ENCODE results near the gene SPACDR.

DNA sequence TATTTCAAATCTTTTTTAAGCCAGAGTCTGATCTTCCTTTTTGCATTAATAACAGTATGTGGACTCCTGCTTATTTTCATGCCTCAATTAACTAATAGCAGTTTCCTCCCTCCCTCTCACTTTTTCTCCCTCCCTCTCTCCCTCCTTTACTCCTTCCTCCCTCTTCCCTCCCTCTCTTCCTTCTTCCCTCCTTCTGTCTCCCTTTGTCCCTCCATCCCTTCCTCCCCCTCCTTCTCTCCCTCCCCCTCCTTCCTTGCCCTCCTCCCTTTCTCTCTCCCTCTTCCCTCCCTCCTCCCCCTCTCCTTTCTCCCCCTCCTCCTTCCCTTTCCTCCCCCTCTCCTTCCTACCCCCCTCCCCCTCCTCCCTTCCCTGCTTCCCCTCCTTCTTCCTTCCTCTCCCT is 37.5 kb downstream of the SPACDR start:
- TF ChIP-seq, protein P1, sequence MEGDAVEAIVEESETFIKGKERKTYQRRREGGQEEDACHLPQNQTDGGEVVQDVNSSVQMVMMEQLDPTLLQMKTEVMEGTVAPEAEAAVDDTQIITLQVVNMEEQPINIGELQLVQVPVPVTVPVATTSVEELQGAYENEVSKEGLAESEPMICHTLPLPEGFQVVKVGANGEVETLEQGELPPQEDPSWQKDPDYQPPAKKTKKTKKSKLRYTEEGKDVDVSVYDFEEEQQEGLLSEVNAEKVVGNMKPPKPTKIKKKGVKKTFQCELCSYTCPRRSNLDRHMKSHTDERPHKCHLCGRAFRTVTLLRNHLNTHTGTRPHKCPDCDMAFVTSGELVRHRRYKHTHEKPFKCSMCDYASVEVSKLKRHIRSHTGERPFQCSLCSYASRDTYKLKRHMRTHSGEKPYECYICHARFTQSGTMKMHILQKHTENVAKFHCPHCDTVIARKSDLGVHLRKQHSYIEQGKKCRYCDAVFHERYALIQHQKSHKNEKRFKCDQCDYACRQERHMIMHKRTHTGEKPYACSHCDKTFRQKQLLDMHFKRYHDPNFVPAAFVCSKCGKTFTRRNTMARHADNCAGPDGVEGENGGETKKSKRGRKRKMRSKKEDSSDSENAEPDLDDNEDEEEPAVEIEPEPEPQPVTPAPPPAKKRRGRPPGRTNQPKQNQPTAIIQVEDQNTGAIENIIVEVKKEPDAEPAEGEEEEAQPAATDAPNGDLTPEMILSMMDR (IDR thresholded peaks at IDR 0.05; ENCODE audit: insufficient read depth, low read length), result no peak
- TF ChIP-seq GABPA (IDR thresholded peaks at IDR 0.05; ENCODE audit: low read depth) (no peak), POLR2AphosphoS5 (IDR thresholded peaks at IDR 0.05; ENCODE audit: low read depth) (no peak)
